Neural progenitor cell (in vitro differentiated cells): ENCODE measurements around the gene TRIM34.

Experiments
- EZH2phosphoT487 ChIP-seq: fragments of 200-600 bp; sonication (generic); IDR thresholded peaks from 2 replicates; pipeline ENCODE4 v1.6.1; 2017; ENCODE audit warnings: antibody characterized with exemption
- TF ChIP-seq, protein P1 (sequence below): fragments of 200-600 bp; sonication (generic); IDR thresholded peaks from 2 replicates; pipeline ENCODE4 v1.5.1; 2017; ENCODE audit warnings: antibody characterized with exemption, mild to moderate bottlenecking

DNA sequence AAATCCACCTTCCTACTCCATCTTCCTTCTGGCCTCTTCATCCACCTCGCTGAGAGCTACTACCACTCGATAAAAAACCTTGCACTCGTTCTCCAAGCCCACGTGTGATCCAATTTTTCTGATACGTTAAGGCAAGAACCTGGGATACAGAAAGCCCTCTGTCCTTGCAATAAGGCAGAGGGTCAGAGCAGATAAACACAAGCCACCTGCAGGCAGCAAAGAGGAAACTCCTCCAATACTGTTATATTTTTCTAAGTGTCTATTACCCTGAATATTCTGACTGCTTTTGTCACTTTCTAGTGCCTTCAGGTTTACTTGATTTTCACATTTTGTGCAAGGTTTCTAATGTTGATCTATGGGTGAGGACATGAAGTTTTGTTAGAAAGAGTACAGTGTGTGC, 33.5 kb downstream of the TRIM34 start:
- TF ChIP-seq, protein P1, sequence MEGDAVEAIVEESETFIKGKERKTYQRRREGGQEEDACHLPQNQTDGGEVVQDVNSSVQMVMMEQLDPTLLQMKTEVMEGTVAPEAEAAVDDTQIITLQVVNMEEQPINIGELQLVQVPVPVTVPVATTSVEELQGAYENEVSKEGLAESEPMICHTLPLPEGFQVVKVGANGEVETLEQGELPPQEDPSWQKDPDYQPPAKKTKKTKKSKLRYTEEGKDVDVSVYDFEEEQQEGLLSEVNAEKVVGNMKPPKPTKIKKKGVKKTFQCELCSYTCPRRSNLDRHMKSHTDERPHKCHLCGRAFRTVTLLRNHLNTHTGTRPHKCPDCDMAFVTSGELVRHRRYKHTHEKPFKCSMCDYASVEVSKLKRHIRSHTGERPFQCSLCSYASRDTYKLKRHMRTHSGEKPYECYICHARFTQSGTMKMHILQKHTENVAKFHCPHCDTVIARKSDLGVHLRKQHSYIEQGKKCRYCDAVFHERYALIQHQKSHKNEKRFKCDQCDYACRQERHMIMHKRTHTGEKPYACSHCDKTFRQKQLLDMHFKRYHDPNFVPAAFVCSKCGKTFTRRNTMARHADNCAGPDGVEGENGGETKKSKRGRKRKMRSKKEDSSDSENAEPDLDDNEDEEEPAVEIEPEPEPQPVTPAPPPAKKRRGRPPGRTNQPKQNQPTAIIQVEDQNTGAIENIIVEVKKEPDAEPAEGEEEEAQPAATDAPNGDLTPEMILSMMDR, result no peak
- TF ChIP-seq EZH2phosphoT487, result no peak
